OCI-LY7 (cell line): ENCODE measurements around the gene LARGE1. TPM values are rescaled to one million over a fixed set of nuclear protein-coding genes. Genes with fewer than 3 reads are reported as not detected.

Source experiments
- BruUV-seq: library from RNA; stranded (reverse); fragments of 400-500 nt; replicated peaks from 2 replicates; lab custom pipeline; 2021; lab: Mats Ljungman, UMichigan
- CTCF ChIA-PET: fragments of 300-600 bp; sonication (Branson Sonifier 250); formaldehyde crosslinking; loops from one replicate; lab custom pipeline; 2022; ENCODE audit warnings: antibody characterized with exemption; ENCODE audit not compliant: unreplicated experiment; lab: Charles Lee
- POLR2A ChIA-PET: fragments of 300-600 bp; sonication (Branson Sonifier 250); formaldehyde crosslinking; loops from one replicate; lab custom pipeline; 2022; ENCODE audit warnings: antibody characterized with exemption; lab: Charles Lee
- DNase-seq: peaks from one replicate; pipeline ENCODE4 v3.0.0-alpha.2; 2015; ENCODE audit warnings: low spot score
- H2AFZ ChIP-seq: fragments of 200-600 bp; sonication (generic), shearing (Covaris generic); 2 replicates; pipeline ENCODE4 v1.6.1; 2014; ENCODE audit warnings: mild to moderate bottlenecking, antibody characterized with exemption, low read length, moderate library complexity
- H3K27ac ChIP-seq: fragments of 200-600 bp; sonication (generic); 2 replicates; pipeline ENCODE4 v1.5.1; 2014; ENCODE audit warnings: mixed run types, low read depth, mild to moderate bottlenecking, moderate library complexity, low read length, inconsistent platforms; ENCODE audit not compliant: poor library complexity, severe bottlenecking
- H3K36me3 ChIP-seq: fragments of 200-600 bp; sonication (generic); 2 replicates; pipeline ENCODE4 v1.6.1; 2014; ENCODE audit warnings: mild to moderate bottlenecking, antibody characterized with exemption, low read length, moderate library complexity, mixed read lengths; ENCODE audit not compliant: insufficient read depth
- H3K4me1 ChIP-seq: fragments of 200-600 bp; sonication (generic); 2 replicates; pipeline ENCODE4 v1.5.1; 2014; ENCODE audit warnings: mild to moderate bottlenecking, low read length; ENCODE audit not compliant: insufficient read depth, poor library complexity, severe bottlenecking
- H3K4me2 ChIP-seq: fragments of 200-600 bp; sonication (generic); 2 replicates; pipeline ENCODE4 v1.6.1; 2014; ENCODE audit warnings: mild to moderate bottlenecking, low read length
- H3K4me3 ChIP-seq: fragments of 200-600 bp; sonication (generic); 2 replicates; pipeline ENCODE4 v1.5.1; 2014; ENCODE audit warnings: mild to moderate bottlenecking, low read depth, low read length; ENCODE audit not compliant: poor library complexity, severe bottlenecking
- H3K79me2 ChIP-seq: fragments of 200-600 bp; sonication (generic); 2 replicates; pipeline ENCODE4 v1.6.1; 2016; ENCODE audit warnings: low read depth, mild to moderate bottlenecking, low read length, moderate library complexity, mixed read lengths; ENCODE audit not compliant: insufficient read depth
- H3K9me2 ChIP-seq: fragments of 200-600 bp; sonication (generic); 2 replicates; pipeline ENCODE4 v1.6.1; 2016; ENCODE audit warnings: mild to moderate bottlenecking, low read length, mixed read lengths; ENCODE audit not compliant: insufficient read depth
- H3K9me3 ChIP-seq: fragments of 200-600 bp; sonication (generic); 2 replicates; pipeline ENCODE4 v1.6.1; 2014; ENCODE audit warnings: mild to moderate bottlenecking, mixed run types, low read length, mixed read lengths
- H4K20me1 ChIP-seq: fragments of 200-600 bp; sonication (generic); 2 replicates; pipeline ENCODE4 v1.6.1; 2014; ENCODE audit warnings: mild to moderate bottlenecking, antibody characterized with exemption, low read length, moderate library complexity, mixed read lengths; ENCODE audit not compliant: insufficient read depth
- CTCF ChIP-seq: fragments of 200-600 bp; sonication (generic); conservative IDR thresholded peaks from 2 replicates; pipeline ENCODE4 v1.5.1; 2014; ENCODE audit warnings: mild to moderate bottlenecking, antibody characterized with exemption, low read length, moderate library complexity, mixed read lengths
- EZH2phosphoT487 ChIP-seq: fragments of 200-600 bp; sonication (generic); IDR thresholded peaks from 2 replicates; pipeline ENCODE4 v1.6.1; 2018; ENCODE audit warnings: low read depth, borderline replicate concordance, mild to moderate bottlenecking, mixed run types, antibody characterized with exemption, low read length, moderate library complexity, mixed read lengths
- intact Hi-C: fragments of 100-400 bp; cut with micrococcal nuclease; formaldehyde crosslinking; loops from one replicate; pipeline ENCODE4 v1.10.0; 2022; ENCODE audit not compliant: unreplicated experiment
- total RNA-seq, 2 experiments: library from RNA; depleted of rRNA in 1 of 2; stranded (reverse); fragments of >200 nt in 1 of 2; shearing (Covaris generic) in 1 of 2; gene quantifications; 2 replicates each; pipeline ENCODE4 v1.2.3, GENCODE V29; 2014 to 2022

Gene LARGE1
- total RNA-seq, 2 experiments from 2014 or later = 31.5 to 31.9 TPM

GRCh38 chr22:33579448-33580093, 340.7 kb downstream of the LARGE1 start:
- no peak overlapping the region for H3K27ac ChIP-seq
- TF ChIP-seq CTCF = peak; percentile 98
- no peak for TF ChIP-seq EZH2phosphoT487
- peaks cover 52% of the 10 kb centered on the region for H3K4me1 ChIP-seq
- H3K4me2 ChIP-seq = peak overlapping the region; percentile 58; the same call in 1 of the 2 replicates
- peak; percentile 80 for DNase-seq
- peak overlapping the region; percentile 4; the same call in 1 of the 2 replicates for H2AFZ ChIP-seq
- H3K79me2 ChIP-seq = no peaks in the 10 kb centered on the region
- CTCF ChIA-PET = interaction anchor here (0.6 to 2.8 kb wide), 4 partner anchors 11 to 280 kb away, joined by 3 to 16 read pairs (median 4); no protein-coding TSS in a partner anchor
- no peak overlapping the region for H3K4me3 ChIP-seq
- POLR2A ChIA-PET = interaction anchor here (0.7 to 1.0 kb wide), 3 partner anchors 9 to 278 kb away, joined by 3 read pairs; no protein-coding TSS in a partner anchor
- intact Hi-C loops = loop anchor here (1.0 to 10.0 kb wide), 4 partner anchors 60 to 375 kb away; no protein-coding TSS in a partner anchor
- H3K9me2 ChIP-seq = no peaks in the 10 kb centered on the region
- H3K36me3 ChIP-seq = no peaks in the 10 kb centered on the region
- BruUV-seq = no TSS peak
- H4K20me1 ChIP-seq = no peaks in the 10 kb centered on the region
- H3K9me3 ChIP-seq = no peaks in the 10 kb centered on the region

- no TSS peak for BruUV-seq
- CTCF ChIA-PET = interaction anchor here (1.0 to 2.8 kb wide), 3 partner anchors 10 to 279 kb away, joined by 3 to 16 read pairs (median 4); no protein-coding TSS in a partner anchor
These were observed 341.5 kb downstream of the LARGE1 start for GRCh38 chr22:33578752-33579151.

More at GRCh38 chr22:33578752-33579151, 341.5 kb downstream of the LARGE1 start:
- Histone ChIP-seq H3K9me3 (no peaks in the 10 kb centered on the region), H3K4me2 (peak overlapping the region; percentile 58), H3K27ac (no peak overlapping the region), H2AFZ (peak overlapping the region; percentile 4; the same call in 1 of the 2 replicates), H3K4me1 (peaks cover 53% of the 10 kb centered on the region), H3K36me3 (no peaks in the 10 kb centered on the region), H4K20me1 (no peaks in the 10 kb centered on the region), H3K4me3 (no peak overlapping the region), H3K79me2 (no peaks in the 10 kb centered on the region), H3K9me2 (no peaks in the 10 kb centered on the region)
- DNase-seq = no peak
- TF ChIP-seq EZH2phosphoT487 (no peak), CTCF (no peak)
- intact Hi-C loops = loop anchor here (1.0 to 10.0 kb wide), 4 partner anchors 59 to 374 kb away; no protein-coding TSS in a partner anchor
- POLR2A ChIA-PET = interaction anchor here (0.6 to 1.0 kb wide), 7 partner anchors 8 to 279 kb away, joined by 3 to 8 read pairs (median 3); no protein-coding TSS in a partner anchor
